ENCODE data around the gene TF.
"Not testable (repeated sequence)": the region's sequence is repeated elsewhere in the genome, so short reads cannot be mapped to it uniquely, and the experiment has no call there.

TF gene

GRCh38 chr3:133767607-133768006 lies 21.4 kb downstream of the TF start:
- no peak for DNase-seq

DNA sequence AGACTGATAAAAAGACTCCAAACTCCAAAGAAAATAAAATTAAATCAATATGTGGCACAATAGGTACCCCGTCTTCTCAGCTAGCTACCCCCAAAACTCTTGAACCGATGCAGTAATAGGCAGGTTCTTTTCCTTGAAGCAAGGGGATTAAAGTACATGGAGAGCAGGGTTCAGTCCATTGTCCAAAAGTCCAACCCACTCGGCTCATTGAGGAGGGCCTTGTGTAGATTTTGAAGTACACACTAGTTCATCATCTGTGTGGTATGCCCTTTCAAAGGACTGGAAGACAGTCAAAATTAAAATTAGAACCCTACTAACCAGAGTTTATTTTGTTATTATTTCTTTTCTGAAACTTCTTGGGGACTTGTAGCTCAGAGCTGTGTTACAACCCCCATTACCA lies 23.3 kb downstream of the TF start:
- no peak for DNase-seq

DNA sequence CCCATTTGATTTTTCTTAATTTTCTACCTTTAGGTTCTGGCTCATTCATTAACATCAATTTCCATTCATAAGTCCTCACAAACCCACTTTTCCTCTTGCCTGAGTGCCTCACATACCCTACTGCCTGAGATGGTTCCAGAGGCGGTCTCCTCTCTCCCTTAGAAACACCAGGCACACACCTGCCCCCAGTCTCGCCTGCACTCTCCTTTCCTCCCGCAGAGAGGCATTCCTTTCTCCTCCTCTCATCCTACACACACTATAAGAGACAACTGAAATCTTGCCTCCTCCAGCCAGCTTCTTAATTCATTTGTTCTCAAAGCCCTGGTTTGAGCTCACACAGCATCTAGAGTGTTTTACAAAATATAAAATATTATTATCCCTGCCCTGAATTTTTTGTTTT lies 27.5 kb downstream of the TF start:
- DNase-seq = no peak

- DNase-seq = no peak
Measured at GRCh38 chr3:133775309-133775708, 29.1 kb downstream of the TF start.

- DNase-seq = no peak
Measured at GRCh38 chr3:133775835-133776234, 29.6 kb downstream of the TF start.

GRCh38 chr3:133776794-133777438 lies 30.7 kb downstream of the TF start:
- no peak for DNase-seq

GRCh38 chr3:133777807-133778568 lies 31.8 kb downstream of the TF start:
- DNase-seq = no peak

- DNase-seq = no peak
Measured at GRCh38 chr3:133779626-133780203, 33.5 kb downstream of the TF start.

DNA sequence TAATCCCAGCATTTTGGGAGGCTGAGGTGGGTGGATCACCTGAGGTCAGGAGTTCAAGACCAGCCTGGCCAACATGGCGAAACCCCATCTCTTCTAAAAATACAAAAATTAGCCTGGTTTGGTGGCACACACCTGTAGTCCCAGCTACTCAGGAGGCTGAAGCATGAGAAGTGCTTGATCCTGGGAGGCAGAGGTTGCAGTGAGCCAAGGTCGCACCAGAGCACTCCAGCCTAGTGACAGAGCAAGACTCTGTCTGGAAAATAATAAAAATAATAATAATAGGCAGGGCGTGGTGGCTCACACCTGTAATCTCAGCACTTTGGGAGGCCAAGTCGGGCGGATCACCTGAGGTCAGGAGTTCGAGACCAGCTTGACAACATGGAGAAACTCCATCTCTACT lies 34.6 kb downstream of the TF start:
- DNase-seq = not testable (repeated sequence)

DNA sequence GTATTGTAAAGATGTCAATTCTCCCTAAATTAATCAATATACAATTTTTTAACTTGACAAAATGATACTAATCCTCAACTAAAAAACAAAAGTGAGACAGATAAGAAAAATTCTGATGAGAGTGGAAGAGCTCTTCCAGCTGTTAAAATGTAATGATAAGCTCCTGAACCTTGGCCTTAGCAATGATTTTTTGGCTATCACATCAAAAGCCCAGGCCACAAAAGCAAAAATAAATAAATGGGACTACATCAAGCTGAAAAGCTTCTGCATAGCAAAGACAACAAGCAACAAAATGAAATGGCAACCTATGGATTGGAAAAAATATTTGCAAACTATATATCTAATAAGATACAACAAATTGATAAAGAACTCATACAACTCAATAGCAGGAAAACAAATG lies 35.4 kb downstream of the TF start:
- DNase-seq = no peak

DNA sequence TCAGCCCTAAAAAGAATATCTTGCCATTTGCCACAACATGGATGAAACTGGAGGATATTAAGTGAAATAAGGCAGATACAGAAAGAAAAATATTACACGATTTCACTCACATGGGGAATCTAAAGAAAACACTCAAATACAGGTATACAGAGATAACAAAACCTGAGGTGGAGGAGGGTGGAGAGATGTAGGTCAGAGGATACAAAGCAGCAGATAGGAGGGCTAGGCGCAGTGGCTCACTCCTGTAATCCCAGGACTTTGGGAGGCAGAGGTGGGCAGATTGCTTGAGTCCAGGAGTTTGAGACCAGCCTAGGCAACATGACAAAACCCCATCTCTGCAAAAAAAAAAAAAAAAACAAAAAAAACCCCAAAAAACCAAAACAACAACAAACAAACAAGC lies 36.3 kb downstream of the TF start:
- DNase-seq = no peak

- no peak for DNase-seq
Measured at GRCh38 chr3:133783762-133784161, 37.6 kb downstream of the TF start.

- DNase-seq = no peak
Measured at GRCh38 chr3:133788024-133788423, 41.8 kb downstream of the TF start.

GRCh38 chr3:133792171-133792763 lies 46.1 kb downstream of the TF start:
- DNase-seq = peak; percentile 9

DNA sequence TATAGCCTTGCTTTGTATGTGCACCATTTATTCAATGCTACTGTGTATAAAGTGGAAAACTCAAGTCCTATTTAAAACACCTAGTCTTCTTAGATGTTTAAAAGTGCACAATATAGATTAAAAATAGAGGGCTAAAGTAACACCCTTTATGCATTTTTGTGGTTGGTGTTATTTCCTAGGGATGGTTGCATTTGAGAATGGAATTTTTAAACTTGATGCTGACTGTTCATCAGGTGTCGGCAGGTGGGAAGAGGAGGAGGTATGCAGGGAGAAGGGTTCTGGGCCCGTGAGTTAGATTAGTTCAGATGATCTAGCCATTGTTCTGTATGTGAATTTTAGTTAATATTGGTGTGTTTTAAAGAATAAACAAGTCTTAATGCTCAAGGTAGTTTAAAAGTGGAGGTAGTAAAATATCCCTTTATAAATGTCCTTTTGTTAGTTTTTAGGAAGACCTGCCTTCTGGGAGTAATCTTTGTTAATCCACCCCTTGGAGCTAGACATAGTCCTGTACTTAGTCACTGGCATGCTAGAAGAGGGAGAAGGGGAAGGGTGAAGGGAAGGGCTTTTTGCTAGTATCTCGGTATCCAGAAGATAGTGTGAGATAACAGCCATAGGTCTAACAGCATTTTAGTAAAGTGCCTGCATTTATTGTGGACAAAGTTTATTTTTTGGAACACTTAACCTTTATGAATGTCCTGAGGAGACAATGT lies 51.4 kb downstream of the TF start:
- peak; percentile 25 for DNase-seq

DNA sequence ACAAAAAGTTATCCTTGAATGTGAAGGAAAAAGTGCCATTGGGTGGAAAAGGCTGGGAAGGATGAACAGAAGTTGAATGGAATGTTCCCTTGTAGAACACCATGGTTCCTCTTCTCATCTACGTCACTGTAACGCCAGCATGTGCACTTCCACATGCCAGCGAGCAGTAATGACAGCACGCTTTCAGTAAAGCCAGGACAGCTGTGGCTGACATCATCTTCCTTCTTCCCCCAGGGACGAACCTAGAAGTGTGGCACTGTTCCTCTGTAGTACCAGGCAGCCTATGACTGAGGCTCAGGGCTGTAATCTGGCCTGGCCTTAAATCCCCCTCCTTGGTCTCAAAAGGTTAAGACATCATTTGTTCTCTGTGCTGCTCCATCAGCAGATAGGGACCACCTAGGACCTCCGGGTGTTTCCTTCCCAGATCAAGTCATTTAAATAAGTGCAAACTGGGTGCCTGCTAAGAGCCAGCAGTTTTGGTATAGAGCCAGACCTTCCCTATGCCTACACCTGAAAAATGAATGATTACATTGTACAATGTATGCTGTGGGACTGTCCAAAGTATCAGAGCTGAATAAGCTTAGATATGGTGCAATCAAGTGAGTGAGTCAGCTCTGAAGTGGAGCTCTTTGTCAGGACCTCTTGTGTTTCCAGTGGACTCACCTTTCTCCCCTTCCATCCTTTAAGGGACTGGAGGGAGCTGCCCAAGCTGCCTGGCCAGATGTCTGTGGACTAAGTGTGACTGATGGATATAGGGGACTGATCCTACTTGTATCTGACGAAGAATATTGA lies 53.8 kb downstream of the TF start:
- peak; percentile 11 for DNase-seq

- no peak for DNase-seq
Measured at GRCh38 chr3:133803469-133803868, 57.3 kb downstream of the TF start.

DNA sequence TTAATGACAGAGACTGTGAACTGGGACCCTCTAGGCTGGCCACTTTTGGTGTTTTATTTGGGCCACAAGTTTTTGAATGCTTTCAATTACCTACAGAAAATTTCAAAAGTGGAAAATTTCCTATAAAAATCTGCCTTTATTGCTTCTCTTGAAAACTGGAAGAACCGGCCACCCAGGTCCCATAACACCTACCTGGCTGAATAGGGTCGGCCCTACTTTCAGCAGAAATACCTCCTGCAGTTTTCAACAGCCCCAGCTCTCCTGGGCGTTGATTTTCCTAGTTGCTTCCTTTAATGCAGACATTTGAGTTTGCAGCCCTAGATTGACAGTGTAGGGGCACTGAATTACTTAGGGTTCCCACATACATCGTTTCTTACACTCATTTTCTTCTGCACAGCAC lies 58.7 kb downstream of the TF start:
- no peak for DNase-seq

- DNase-seq = no peak
Measured at GRCh38 chr3:133805384-133805701, 59.1 kb downstream of the TF start.

DNA sequence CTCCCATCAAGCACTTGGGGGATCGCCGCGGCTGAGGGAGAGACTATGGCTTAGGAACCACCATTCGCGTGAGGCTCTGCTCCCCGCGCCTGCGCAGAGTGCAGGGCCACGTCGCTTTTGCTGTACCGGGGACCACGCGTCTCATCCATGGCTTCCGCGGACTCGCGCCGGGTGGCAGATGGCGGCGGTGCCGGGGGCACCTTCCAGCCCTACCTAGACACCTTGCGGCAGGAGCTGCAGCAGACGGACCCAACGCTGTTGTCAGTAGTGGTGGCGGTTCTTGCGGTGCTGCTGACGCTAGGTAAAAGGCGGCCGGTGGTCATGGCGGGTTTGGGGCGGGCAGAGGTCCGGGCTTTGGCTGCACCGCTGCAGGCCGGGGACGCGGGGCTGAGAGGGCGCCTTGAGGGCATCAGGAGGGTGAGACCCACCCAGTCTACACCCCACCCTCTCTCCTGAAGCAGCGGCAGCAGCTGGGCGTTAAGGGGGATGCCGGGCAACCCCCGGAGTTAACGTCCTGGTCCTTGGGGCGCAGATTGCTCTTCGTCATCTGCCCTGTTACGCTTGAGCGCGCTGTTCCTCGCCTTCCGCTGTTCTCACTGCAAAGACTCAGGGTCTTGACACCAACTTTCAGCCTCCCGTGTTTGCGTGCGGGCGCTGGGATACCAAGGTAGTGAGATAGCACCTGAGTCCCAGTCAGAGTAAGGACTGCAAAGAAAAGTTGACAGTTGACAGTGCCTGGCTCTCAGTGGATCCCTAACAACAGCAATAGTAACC lies 59.7 kb downstream of the TF start, which contains the start of gene SRPRB:
Gene SRPRB, plus strand, starts transcription at position 114 of the 774 bp plus-strand sequence. Its CDS starts 34 bp downstream, at position 148.
- peak; percentile 93 for DNase-seq

DNA sequence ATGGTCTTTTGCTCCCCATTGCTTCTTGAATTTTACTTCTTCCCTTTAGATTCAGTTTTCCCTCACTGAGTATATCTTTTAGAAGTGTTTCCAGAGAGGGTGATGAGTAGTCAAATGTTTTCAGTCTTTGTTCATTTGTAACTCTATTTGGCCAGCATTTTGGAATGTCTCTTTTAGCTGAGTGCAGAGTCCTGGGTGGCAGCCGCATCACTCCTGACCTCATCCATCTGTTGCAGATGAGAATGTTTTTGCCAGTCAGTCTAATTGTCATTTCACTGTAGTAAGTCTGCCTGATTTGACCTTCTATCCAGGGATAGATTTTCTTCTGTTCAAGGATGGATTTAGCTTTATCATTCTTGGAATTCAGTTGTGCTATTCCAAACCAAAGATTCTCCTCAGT lies 66.7 kb downstream of the TF start:
- DNase-seq = peak; percentile 43
